HepG2 (cell line): Measurements from ENCODE around the gene MAN1C1. TPM values are rescaled to one million over a fixed set of nuclear protein-coding genes. Genes with fewer than 3 reads are reported as not detected.

Experiments
- ATAC-seq: fragments of 200-7000 bp; cut with Tn5 transposase; 3 replicates; pipeline ENCODE4 v1.9.1; 2020; ENCODE audit warnings: mild to moderate bottlenecking, moderate library complexity
- BruUV-seq: library from RNA; stranded (reverse); fragments of 400-500 nt; replicated peaks from 2 replicates; lab custom pipeline; 2021; lab: Mats Ljungman, UMichigan
- CTCF ChIA-PET: fragments of 300-600 bp; formaldehyde crosslinking; extraction: SDS; loops from one replicate; lab custom pipeline; 2021; ENCODE audit warnings: low total read pairs, inconsistent platforms, low intra/inter-chr PET ratio; lab: Yijun Ruan, JAX
- POLR2A ChIA-PET: fragments of 350-600 bp; sonication (Branson Sonifier 250); formaldehyde crosslinking; loops from one replicate; lab custom pipeline; 2020; ENCODE audit warnings: antibody characterized with exemption, inconsistent platforms; lab: Yijun Ruan, JAX
- DNase-seq: peaks from one replicate; pipeline ENCODE4 v3.0.0-alpha.2; 2015; ENCODE audit warnings: low spot score
- FAIRE-seq: peaks from 3 replicates; lab custom pipeline; 2011; peaks lifted over from hg19 to GRCh38; lab: Jason Lieb, UNC
- H2AFZ ChIP-seq: one replicate; pipeline ENCODE4 v1.6.1; 2011; ENCODE audit warnings: low read length, inconsistent platforms
- H3K27ac ChIP-seq: fragments of 300-600 bp; 3 replicates; pipeline ENCODE4 v1.8.0; 2011; ENCODE audit warnings: mixed run types, mild to moderate bottlenecking, mixed read lengths, low read length, inconsistent platforms; ENCODE audit not compliant: insufficient read depth; ENCODE audit errors: extremely low read length
- H3K27me3 ChIP-seq, 2 experiments: fragments of 200-600 bp in 1 of 2; 2 replicates in 1 of 2; 3 replicates in 1 of 2; pipeline versions ENCODE4 v1.6.0 to v1.8.0; 2011; ENCODE audit warnings: low read length in 2 of 2, mild to moderate bottlenecking in 2 of 2, moderate library complexity in 2 of 2, inconsistent platforms in 1 of 2; ENCODE audit not compliant: insufficient read depth in 2 of 2, control insufficient read depth in 1 of 2
- H3K36me3 ChIP-seq, 2 experiments: fragments of 200-600 bp in 1 of 2; replicated peaks in 1 of 2; 2 replicates in 1 of 2; 3 replicates in 1 of 2; pipeline versions ENCODE4 v1.5.1 to v1.8.0; 2011; ENCODE audit warnings: low read length in 2 of 2, inconsistent platforms in 1 of 2; ENCODE audit not compliant: insufficient read depth in 2 of 2, control insufficient read depth in 1 of 2
- H3K4me1 ChIP-seq: 2 replicates; pipeline ENCODE4 v1.5.1; 2012; ENCODE audit warnings: low read length, inconsistent platforms; ENCODE audit not compliant: insufficient read depth
- H3K4me2 ChIP-seq: 2 replicates; pipeline ENCODE4 v1.6.0; 2011; ENCODE audit warnings: low read depth, low read length, inconsistent platforms
- H3K4me3 ChIP-seq, 3 experiments: fragments of 200-600 bp in 1 of 3; sonication (generic), shearing (Covaris generic) in 1 of 3; replicated peaks in 1 of 3; 2 replicates each; pipeline ENCODE4 v1.5.1; 2011 to 2016; ENCODE audit warnings: low read length in 3 of 3, inconsistent platforms in 2 of 3, low read depth in 2 of 3, mild to moderate bottlenecking in 2 of 3, control low read depth in 1 of 3, mixed read lengths in 1 of 3; ENCODE audit not compliant: insufficient read depth in 1 of 3
- H3K79me2 ChIP-seq: one replicate; pipeline ENCODE4 v1.6.1; 2011; ENCODE audit warnings: low read length, inconsistent platforms; ENCODE audit not compliant: insufficient read depth
- H3K9ac ChIP-seq: 2 replicates; pipeline ENCODE4 v1.6.0; 2011; ENCODE audit warnings: mild to moderate bottlenecking, low read depth, low read length, inconsistent platforms; ENCODE audit not compliant: insufficient read depth
- H3K9me3 ChIP-seq: 2 replicates; pipeline ENCODE4 v1.5.1; 2012; ENCODE audit warnings: mild to moderate bottlenecking, low read length
- H4K20me1 ChIP-seq: 2 replicates; pipeline ENCODE4 v1.6.0; 2011; ENCODE audit warnings: inconsistent platforms, mild to moderate bottlenecking, low read length, moderate library complexity; ENCODE audit not compliant: insufficient read depth
- ADNP ChIP-seq: sonication (generic); formaldehyde crosslinking; IDR thresholded peaks from 2 replicates; pipeline ENCODE4 v1.4.0; 2020; ENCODE audit warnings: missing genetic modification reagents
- FUBP1 ChIP-seq: sonication (generic); formaldehyde crosslinking; IDR thresholded peaks from 2 replicates; pipeline ENCODE4 v1.5.1; 2020; ENCODE audit warnings: missing genetic modification reagents, mild to moderate bottlenecking, borderline replicate concordance
- GATAD2A ChIP-seq: IDR thresholded peaks from 2 replicates; pipeline ENCODE4 v1.6.1; 2016
- HBP1 ChIP-seq: IDR thresholded peaks from 2 replicates; pipeline ENCODE4 v1.6.1; 2016; ENCODE audit warnings: low read depth, control low read depth
- HMG20B ChIP-seq: conservative IDR thresholded peaks from 2 replicates; pipeline ENCODE4 v1.6.1; 2016; ENCODE audit warnings: missing genetic modification reagents, missing compliant biosample characterization
- MED13 ChIP-seq: sonication (generic); formaldehyde crosslinking; IDR thresholded peaks from 2 replicates; pipeline ENCODE4 v1.5.0; 2020; ENCODE audit warnings: missing genetic modification reagents
- SP2 ChIP-seq: sonication (generic); formaldehyde crosslinking; IDR thresholded peaks from 2 replicates; pipeline ENCODE4 v1.5.1; 2020; ENCODE audit warnings: mild to moderate bottlenecking, missing genetic modification reagents
- SRSF9 ChIP-seq: fragments of 200-400 bp; formaldehyde crosslinking; IDR thresholded peaks from 2 replicates; pipeline ENCODE4 v1.6.1; 2018; ENCODE audit warnings: borderline replicate concordance, mild to moderate bottlenecking, low read depth, low read length; ENCODE audit not compliant: insufficient read depth, poor library complexity, severe bottlenecking
- ZBTB20 ChIP-seq: sonication (generic); formaldehyde crosslinking; IDR thresholded peaks from 2 replicates; pipeline ENCODE4 v1.8.1; 2023; ENCODE audit warnings: missing genetic modification reagents, low read depth, mild to moderate bottlenecking, borderline replicate concordance
- ZMAT3 ChIP-seq: sonication (generic); formaldehyde crosslinking; conservative IDR thresholded peaks from 2 replicates; pipeline ENCODE4 v1.7.0; 2021; ENCODE audit warnings: missing genetic modification reagents
- ZNF263 ChIP-seq: sonication (generic); formaldehyde crosslinking; IDR thresholded peaks from 2 replicates; pipeline ENCODE4 v1.4.0; 2020; ENCODE audit warnings: missing genetic modification reagents
- ZNF276 ChIP-seq: sonication (generic); formaldehyde crosslinking; IDR thresholded peaks from 2 replicates; pipeline ENCODE4 v1.4.0; 2020; ENCODE audit warnings: mild to moderate bottlenecking, low read depth, missing genetic modification reagents
- ZNF776 ChIP-seq: sonication (generic); formaldehyde crosslinking; IDR thresholded peaks from 2 replicates; pipeline ENCODE4 v1.4.0; 2020; ENCODE audit warnings: mild to moderate bottlenecking, missing genetic modification reagents
- ZNF782 ChIP-seq: sonication (generic); formaldehyde crosslinking; IDR thresholded peaks from 2 replicates; pipeline ENCODE4 v1.4.0; 2020; ENCODE audit warnings: missing genetic modification reagents, mild to moderate bottlenecking, borderline replicate concordance
- WGBS: methylation state at CpG from one replicate; pipeline ENCODE4 v1.1.6; 2017; ENCODE audit warnings: low lambda C conversion rate; 5-methylcytosine and 5-hydroxymethylcytosine counted together
- in situ Hi-C: cut with HindIII; loops from 2 replicates; pipeline ENCODE4 v1.10.0; 2017; ENCODE audit warnings: low pct_unique_long_range_greater_than_20kb; ENCODE audit not compliant: extremely low pct_ligation_motif_present
- intact Hi-C: fragments of 100-400 bp; cut with micrococcal nuclease; formaldehyde crosslinking; loops from one replicate; pipeline ENCODE4 v1.10.0; 2022; ENCODE audit not compliant: unreplicated experiment
- polyA plus RNA-seq, 8 experiments: library from polyadenylated mRNA; depleted of rRNA in 3 of 8; stranded (reverse) in 7 of 8; unstranded in 1 of 8; fragments of >200 nt; fragmentation: Illumina TruSeq in 4 of 8; extraction: Trizol in 4 of 8; gene quantifications; 2 replicates each; pipeline versions ENCODE4 v1.2.1 to v1.2.3, GENCODE V29; 2011 to 2016; ENCODE audit warnings: low read depth in 4 of 8, missing spikeins in 1 of 8, mixed read lengths in 1 of 8; ENCODE audit not compliant: insufficient read depth in 1 of 8
- total RNA-seq, 5 experiments: library from RNA; depleted of rRNA; stranded (reverse); fragments of >200 nt; fragmentation: Illumina TruSeq; extraction: Trizol; gene quantifications; 2 replicates each; pipeline ENCODE4 v1.2.3, GENCODE V29; 2016; ENCODE audit warnings: low read depth in 1 of 5
- TF ChIP-seq, protein P1 (sequence below): IDR thresholded peaks from 2 replicates; pipeline ENCODE4 v1.4.0; 2020; ENCODE audit warnings: mild to moderate bottlenecking, missing genetic modification reagents

Gene MAN1C1
- total and polyA plus RNA-seq, 2 of the 13 experiments (the other 11 are each of a cell fraction or from before 2014, with no cell fraction given) = 0.18 to 0.49 TPM

GRCh38 chr1:25623007-25623406 lies 6.4 kb downstream of the MAN1C1 start (continued):
- TF ChIP-seq, protein P1, sequence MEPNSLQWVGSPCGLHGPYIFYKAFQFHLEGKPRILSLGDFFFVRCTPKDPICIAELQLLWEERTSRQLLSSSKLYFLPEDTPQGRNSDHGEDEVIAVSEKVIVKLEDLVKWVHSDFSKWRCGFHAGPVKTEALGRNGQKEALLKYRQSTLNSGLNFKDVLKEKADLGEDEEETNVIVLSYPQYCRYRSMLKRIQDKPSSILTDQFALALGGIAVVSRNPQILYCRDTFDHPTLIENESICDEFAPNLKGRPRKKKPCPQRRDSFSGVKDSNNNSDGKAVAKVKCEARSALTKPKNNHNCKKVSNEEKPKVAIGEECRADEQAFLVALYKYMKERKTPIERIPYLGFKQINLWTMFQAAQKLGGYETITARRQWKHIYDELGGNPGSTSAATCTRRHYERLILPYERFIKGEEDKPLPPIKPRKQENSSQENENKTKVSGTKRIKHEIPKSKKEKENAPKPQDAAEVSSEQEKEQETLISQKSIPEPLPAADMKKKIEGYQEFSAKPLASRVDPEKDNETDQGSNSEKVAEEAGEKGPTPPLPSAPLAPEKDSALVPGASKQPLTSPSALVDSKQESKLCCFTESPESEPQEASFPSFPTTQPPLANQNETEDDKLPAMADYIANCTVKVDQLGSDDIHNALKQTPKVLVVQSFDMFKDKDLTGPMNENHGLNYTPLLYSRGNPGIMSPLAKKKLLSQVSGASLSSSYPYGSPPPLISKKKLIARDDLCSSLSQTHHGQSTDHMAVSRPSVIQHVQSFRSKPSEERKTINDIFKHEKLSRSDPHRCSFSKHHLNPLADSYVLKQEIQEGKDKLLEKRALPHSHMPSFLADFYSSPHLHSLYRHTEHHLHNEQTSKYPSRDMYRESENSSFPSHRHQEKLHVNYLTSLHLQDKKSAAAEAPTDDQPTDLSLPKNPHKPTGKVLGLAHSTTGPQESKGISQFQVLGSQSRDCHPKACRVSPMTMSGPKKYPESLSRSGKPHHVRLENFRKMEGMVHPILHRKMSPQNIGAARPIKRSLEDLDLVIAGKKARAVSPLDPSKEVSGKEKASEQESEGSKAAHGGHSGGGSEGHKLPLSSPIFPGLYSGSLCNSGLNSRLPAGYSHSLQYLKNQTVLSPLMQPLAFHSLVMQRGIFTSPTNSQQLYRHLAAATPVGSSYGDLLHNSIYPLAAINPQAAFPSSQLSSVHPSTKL = no peak

GRCh38 chr1:25623731-25624130 lies 7.1 kb downstream of the MAN1C1 start:
- in situ Hi-C loops (loop anchor here (25.0 kb wide), 1 partner anchor 189 kb away; the partner anchor contains the start of genes MTFR1L and SELENON), intact Hi-C loops (no loop called here)
- Histone ChIP-seq H3K4me3 (no peak overlapping the region), H2AFZ (no peak overlapping the region), H3K27me3 (peaks cover 4 to 51% of the 10 kb centered on the region in 2 experiments; a peak in 4 of 5 replicates), H3K9ac (no peak overlapping the region), H3K79me2 (no peaks in the 10 kb centered on the region), H3K9me3 (no peaks in the 10 kb centered on the region), H3K4me1 (no peaks in the 10 kb centered on the region), H3K36me3 (no peaks in the 10 kb centered on the region), H4K20me1 (no peaks in the 10 kb centered on the region), H3K27ac (no peak overlapping the region), H3K4me2 (no peak overlapping the region)
- FAIRE-seq (no peak), ATAC-seq (no peak), DNase-seq (no peak)
- POLR2A ChIA-PET = no interaction called here
- no TSS peak for BruUV-seq
- TF ChIP-seq MED13 (CRISPR knock-in tag) = no peak
- TF ChIP-seq ZNF263 = no peak
- no peak for TF ChIP-seq FUBP1 (CRISPR knock-in tag)
- no peak for TF ChIP-seq GATAD2A
- no peak for TF ChIP-seq SP2 (CRISPR knock-in tag)
- TF ChIP-seq HMG20B (CRISPR knock-in tag) = no peak
- no peak for TF ChIP-seq ZMAT3 (CRISPR knock-in tag)
- TF ChIP-seq ZNF276 (CRISPR knock-in tag) = no peak
- TF ChIP-seq ZBTB20 = no peak
- no peak for TF ChIP-seq ZNF776 (CRISPR knock-in tag)
- TF ChIP-seq ADNP (CRISPR knock-in tag) = no peak
- TF ChIP-seq HBP1 (CRISPR knock-in tag) = no peak
- TF ChIP-seq SRSF9 = no peak
- TF ChIP-seq ZNF782 = no peak
- CTCF ChIA-PET = no interaction called here
- 7% methylated on average over 4 of the region's 4 CpGs for WGBS
